ENCODE data around the gene HEY2. TPM values are rescaled to one million over a fixed set of nuclear protein-coding genes. Genes with fewer than 3 reads are reported as not detected.

HEY2 gene
- total RNA-seq, 4 donors from 2014 or later: 1.7 to 3.1 (median 2.3) TPM

DNA sequence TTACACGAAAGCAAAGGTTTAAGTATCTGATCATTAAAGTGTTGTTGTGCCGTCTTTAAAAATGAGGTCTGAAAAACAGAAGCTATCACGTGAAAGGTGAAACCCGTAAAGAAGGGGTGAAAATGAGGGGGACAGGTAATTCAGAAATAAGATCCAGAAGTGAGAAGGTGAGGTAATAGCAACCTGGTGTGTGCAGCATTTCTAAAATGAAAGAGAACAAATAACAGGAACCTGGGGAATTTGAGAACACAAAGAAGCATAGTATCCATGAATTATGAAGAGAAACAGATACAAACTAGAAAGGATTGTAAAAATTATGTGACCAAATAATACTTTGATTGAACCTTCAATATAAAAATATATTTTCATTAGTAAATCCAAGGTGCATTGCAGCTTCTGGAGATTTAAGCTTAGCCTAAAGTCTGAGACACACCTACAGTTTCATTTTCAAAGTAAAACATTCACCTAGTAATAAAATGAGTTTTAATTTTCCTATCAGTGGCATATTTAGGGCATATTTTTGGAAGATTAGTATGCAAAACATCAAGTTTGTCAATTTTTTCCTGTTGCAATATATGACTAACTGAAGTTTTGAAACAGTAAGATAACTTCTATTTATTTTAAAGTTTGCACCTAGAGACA lies 1.4 kb downstream of the HEY2 start:
- no peaks in the 10 kb centered on the region for H3K9me3 ChIP-seq
- H3K27me3 ChIP-seq: peaks cover 0 to 81% (median 9%) of the 10 kb centered on the region in 4 donors
- H3K4me1 ChIP-seq: peaks cover 0 to 46% (median 40%) of the 10 kb centered on the region in 4 donors
- no peak for TF ChIP-seq POLR2AphosphoS5 (IDR thresholded peaks at IDR 0.05)
- TF ChIP-seq, protein P1, sequence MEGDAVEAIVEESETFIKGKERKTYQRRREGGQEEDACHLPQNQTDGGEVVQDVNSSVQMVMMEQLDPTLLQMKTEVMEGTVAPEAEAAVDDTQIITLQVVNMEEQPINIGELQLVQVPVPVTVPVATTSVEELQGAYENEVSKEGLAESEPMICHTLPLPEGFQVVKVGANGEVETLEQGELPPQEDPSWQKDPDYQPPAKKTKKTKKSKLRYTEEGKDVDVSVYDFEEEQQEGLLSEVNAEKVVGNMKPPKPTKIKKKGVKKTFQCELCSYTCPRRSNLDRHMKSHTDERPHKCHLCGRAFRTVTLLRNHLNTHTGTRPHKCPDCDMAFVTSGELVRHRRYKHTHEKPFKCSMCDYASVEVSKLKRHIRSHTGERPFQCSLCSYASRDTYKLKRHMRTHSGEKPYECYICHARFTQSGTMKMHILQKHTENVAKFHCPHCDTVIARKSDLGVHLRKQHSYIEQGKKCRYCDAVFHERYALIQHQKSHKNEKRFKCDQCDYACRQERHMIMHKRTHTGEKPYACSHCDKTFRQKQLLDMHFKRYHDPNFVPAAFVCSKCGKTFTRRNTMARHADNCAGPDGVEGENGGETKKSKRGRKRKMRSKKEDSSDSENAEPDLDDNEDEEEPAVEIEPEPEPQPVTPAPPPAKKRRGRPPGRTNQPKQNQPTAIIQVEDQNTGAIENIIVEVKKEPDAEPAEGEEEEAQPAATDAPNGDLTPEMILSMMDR (IDR thresholded peaks at IDR 0.05): no peak
- TF ChIP-seq POLR2A (IDR thresholded peaks at IDR 0.05; ENCODE audit: low read depth): no peak
- TF ChIP-seq EP300 (IDR thresholded peaks at IDR 0.05): no peak
- 32% methylated on average over 4 of the region's 4 CpGs for WGBS
- DNase-seq (ENCODE audit: extremely low spot score): no peak
- peak overlapping the region in 1 of 4 donors; percentile 90 for H3K27ac ChIP-seq (replicated peaks in 1 of 4)
- H3K36me3 ChIP-seq: peaks cover 0 to 7% (median 3%) of the 10 kb centered on the region in 4 donors
- H3K4me3 ChIP-seq: peak overlapping the region; percentile 76 to 79 (median 78)
- intact Hi-C loops (cut with DNase I): loop anchor here (5.0 kb wide), 1 partner anchor 439 kb away; no protein-coding TSS in a partner anchor

DNA sequence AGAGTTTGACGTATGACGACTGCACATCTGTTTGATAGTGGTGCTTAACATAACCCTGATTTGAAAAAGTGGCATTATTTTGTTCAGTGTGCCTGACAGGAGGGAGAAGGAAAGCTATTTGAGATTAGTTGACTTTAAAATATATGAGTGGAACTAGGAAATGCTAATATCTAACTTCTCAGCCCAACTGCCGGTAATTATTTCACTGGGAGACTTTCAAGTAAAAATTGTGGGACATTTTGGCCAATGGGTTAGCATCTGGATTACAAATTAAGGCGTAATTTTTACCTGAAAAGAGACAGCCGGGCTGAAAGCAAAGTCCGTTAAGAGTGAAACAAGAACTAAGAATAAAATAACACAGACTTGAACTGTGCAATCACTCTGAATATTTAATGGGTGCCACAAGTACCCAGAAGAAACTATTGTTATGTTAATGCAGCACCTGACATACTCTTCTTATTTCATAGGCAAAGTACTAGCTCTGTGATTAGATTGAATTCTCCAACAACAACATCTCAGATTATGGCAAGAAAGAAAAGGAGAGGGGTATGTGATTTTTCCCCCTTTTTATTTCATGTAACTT lies 2.0 kb downstream of the HEY2 start:
- TF ChIP-seq, protein P1 (IDR thresholded peaks at IDR 0.05): no peak
- TF ChIP-seq POLR2AphosphoS5 (IDR thresholded peaks at IDR 0.05): no peak
- TF ChIP-seq POLR2A (IDR thresholded peaks at IDR 0.05; ENCODE audit: low read depth): no peak
- TF ChIP-seq EP300 (IDR thresholded peaks at IDR 0.05): no peak
- Histone ChIP-seq H3K36me3 (peaks cover 0 to 12% (median 3%) of the 10 kb centered on the region in 4 donors), H3K9me3 (no peaks in the 10 kb centered on the region), H3K27ac (replicated peaks in 1 of 4) (no peak overlapping the region), H3K4me1 (peaks cover 0 to 46% (median 39%) of the 10 kb centered on the region in 4 donors), H3K27me3 (peaks cover 0 to 80% (median 9%) of the 10 kb centered on the region in 4 donors), H3K4me3 (peak overlapping the region; percentile 2 to 79 (median 42))
- 62% methylated on average over 6 of the region's 6 CpGs for WGBS
- intact Hi-C loops (cut with DNase I): loop anchor here (5.0 kb wide), 1 partner anchor 439 kb away; no protein-coding TSS in a partner anchor
- DNase-seq (ENCODE audit: extremely low spot score): no peak

DNA sequence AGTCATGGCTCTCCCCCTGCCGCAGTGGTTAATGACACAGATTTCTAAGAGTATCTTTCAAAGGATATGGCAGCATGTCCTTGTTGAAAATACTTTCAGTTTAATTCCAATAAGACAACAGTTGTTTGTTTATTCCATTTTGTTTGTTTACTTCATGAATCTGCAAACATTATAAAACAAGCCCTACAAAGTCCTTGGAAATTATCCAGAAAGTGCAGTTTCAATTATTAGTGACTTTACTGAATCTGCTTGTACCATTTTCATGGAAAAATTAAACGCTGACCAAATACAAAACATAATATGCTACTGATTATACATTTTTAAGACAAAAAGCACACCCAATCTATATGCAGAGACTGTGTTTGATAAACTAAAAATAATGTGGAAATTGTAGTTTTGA lies 3.3 kb downstream of the HEY2 start:
- Histone ChIP-seq H3K4me3 (no peak overlapping the region), H3K4me1 (peaks cover 0 to 35% (median 27%) of the 10 kb centered on the region in 4 donors), H3K27ac (replicated peaks in 1 of 4) (no peak overlapping the region), H3K36me3 (peaks cover 0 to 12% (median 3%) of the 10 kb centered on the region in 4 donors), H3K27me3 (peaks cover 0 to 73% (median 8%) of the 10 kb centered on the region in 4 donors), H3K9me3 (no peaks in the 10 kb centered on the region)
- 90% methylated on average over 2 of the region's 2 CpGs for WGBS
- TF ChIP-seq POLR2A (IDR thresholded peaks at IDR 0.05; ENCODE audit: low read depth) (no peak), EP300 (IDR thresholded peaks at IDR 0.05) (no peak), POLR2AphosphoS5 (IDR thresholded peaks at IDR 0.05) (no peak)
- TF ChIP-seq, protein P1 (IDR thresholded peaks at IDR 0.05): no peak
- intact Hi-C loops (cut with DNase I): loop anchor here (5.0 kb wide), 1 partner anchor 440 kb away; no protein-coding TSS in a partner anchor
- DNase-seq (ENCODE audit: extremely low spot score): no peak

- Histone ChIP-seq H3K4me1 (peaks cover 0 to 30% (median 21%) of the 10 kb centered on the region in 4 donors), H3K9me3 (no peaks in the 10 kb centered on the region), H3K36me3 (peaks cover 0 to 12% (median 3%) of the 10 kb centered on the region in 4 donors), H3K27ac (replicated peaks in 1 of 4) (no peak overlapping the region), H3K27me3 (peaks cover 0 to 67% (median 5%) of the 10 kb centered on the region in 4 donors), H3K4me3 (no peak overlapping the region)
- intact Hi-C loops (cut with DNase I): loop anchor here (5.0 kb wide), 1 partner anchor 441 kb away; no protein-coding TSS in a partner anchor
- TF ChIP-seq, protein P1 (IDR thresholded peaks at IDR 0.05): peak; percentile 50 to 58 (median 52)
- TF ChIP-seq EP300 (IDR thresholded peaks at IDR 0.05) (no peak), POLR2AphosphoS5 (IDR thresholded peaks at IDR 0.05) (no peak), POLR2A (IDR thresholded peaks at IDR 0.05; ENCODE audit: low read depth) (no peak)
- no peak for DNase-seq (ENCODE audit: extremely low spot score)
- 46% methylated on average over 5 of the region's 5 CpGs for WGBS
Observed at GRCh38 chr6:125753218-125753936, 3.9 kb downstream of the HEY2 start.
